ENCODE data around the gene MSI2.

The MSI2 gene

DNA sequence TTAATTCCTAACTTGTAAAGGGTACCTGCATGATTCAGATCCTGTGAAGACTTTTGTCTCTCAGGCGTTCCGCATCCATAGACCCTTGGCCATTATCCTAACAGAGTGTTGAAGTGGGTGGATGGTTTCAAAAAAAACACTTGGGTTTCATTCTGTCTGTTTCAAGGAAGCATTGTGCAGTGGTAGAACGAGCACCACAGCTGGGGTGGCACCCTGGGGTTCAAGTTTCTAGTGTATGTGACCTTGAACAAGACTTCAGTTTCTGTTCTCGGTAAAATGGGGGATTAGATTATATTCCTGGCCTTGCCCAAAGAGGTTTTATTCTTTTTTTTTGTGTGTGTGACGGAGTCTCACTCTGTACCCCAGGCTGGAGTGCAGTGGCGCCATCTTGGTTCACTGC lies 74.3 kb downstream of the MSI2 start:
- H3K79me2 ChIP-seq (ENCODE audit: control insufficient read depth, low read length), result peaks cover 78% of the 10 kb centered on the region
- H3K27ac ChIP-seq (ENCODE audit: low read depth, low read length), result no peak overlapping the region
- H3K36me3 ChIP-seq (ENCODE audit: control insufficient read depth, low read length), result peaks cover 8% of the 10 kb centered on the region
- TF ChIP-seq, protein P1, sequence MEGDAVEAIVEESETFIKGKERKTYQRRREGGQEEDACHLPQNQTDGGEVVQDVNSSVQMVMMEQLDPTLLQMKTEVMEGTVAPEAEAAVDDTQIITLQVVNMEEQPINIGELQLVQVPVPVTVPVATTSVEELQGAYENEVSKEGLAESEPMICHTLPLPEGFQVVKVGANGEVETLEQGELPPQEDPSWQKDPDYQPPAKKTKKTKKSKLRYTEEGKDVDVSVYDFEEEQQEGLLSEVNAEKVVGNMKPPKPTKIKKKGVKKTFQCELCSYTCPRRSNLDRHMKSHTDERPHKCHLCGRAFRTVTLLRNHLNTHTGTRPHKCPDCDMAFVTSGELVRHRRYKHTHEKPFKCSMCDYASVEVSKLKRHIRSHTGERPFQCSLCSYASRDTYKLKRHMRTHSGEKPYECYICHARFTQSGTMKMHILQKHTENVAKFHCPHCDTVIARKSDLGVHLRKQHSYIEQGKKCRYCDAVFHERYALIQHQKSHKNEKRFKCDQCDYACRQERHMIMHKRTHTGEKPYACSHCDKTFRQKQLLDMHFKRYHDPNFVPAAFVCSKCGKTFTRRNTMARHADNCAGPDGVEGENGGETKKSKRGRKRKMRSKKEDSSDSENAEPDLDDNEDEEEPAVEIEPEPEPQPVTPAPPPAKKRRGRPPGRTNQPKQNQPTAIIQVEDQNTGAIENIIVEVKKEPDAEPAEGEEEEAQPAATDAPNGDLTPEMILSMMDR (IDR thresholded peaks at IDR 0.05; ENCODE audit: low read depth, low read length, poor library complexity, severe bottlenecking), result no peak
- no peak for TF ChIP-seq EZH2phosphoT487 (IDR thresholded peaks at IDR 0.05; ENCODE audit: borderline replicate concordance, low read length)
- no peaks in the 10 kb centered on the region for H3K9me3 ChIP-seq (ENCODE audit: control insufficient read depth, insufficient read depth, low read length)
- no peaks in the 10 kb centered on the region for H3F3A ChIP-seq (ENCODE audit: control insufficient read depth, insufficient read depth)
- no peaks in the 10 kb centered on the region for H3K4me1 ChIP-seq (ENCODE audit: control insufficient read depth, low read length)
- no peaks in the 10 kb centered on the region for H3K27me3 ChIP-seq (ENCODE audit: control insufficient read depth, low read length)
- no peaks in the 10 kb centered on the region for H3K9me2 ChIP-seq (replicated peaks; ENCODE audit: control insufficient read depth, low read length)
- H4K20me1 ChIP-seq (ENCODE audit: control insufficient read depth, insufficient read depth, low read depth, low read length), result peaks cover 4% of the 10 kb centered on the region; the same call in 1 of the 2 replicates
- H3K4me3 ChIP-seq (ENCODE audit: low read length), result no peak overlapping the region
- no peak overlapping the region for H3K4me2 ChIP-seq (ENCODE audit: low read length)

DNA sequence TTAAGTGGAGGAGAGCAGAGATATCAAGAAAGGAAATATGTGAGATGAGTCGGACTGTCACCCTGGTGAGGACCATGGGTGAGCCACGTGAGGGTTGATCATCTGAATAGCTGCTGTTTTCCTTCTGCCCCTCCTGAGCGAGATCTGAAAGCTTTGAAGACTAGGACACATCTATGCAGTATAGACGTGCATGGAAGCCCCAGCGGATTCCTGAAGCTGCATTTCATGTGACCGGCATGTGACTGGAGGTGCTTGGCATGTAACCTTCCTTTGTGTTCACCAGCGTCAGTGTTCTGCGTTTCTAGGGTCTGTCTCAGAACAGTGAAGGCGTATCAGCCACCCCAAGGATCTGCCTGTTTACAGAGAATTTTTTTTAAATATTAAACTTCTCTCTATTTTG lies 75.1 kb downstream of the MSI2 start:
- peaks cover 4% of the 10 kb centered on the region for H3K36me3 ChIP-seq (ENCODE audit: control insufficient read depth, low read length)
- peaks cover 81% of the 10 kb centered on the region for H3K79me2 ChIP-seq (ENCODE audit: control insufficient read depth, low read length)
- no peak overlapping the region for H3K4me2 ChIP-seq (ENCODE audit: low read length)
- no peaks in the 10 kb centered on the region for H3K4me1 ChIP-seq (ENCODE audit: control insufficient read depth, low read length)
- H4K20me1 ChIP-seq (ENCODE audit: control insufficient read depth, insufficient read depth, low read depth, low read length), result peaks cover 7% of the 10 kb centered on the region; the same call in 1 of the 2 replicates
- H3K4me3 ChIP-seq (ENCODE audit: low read length), result no peak overlapping the region
- no peaks in the 10 kb centered on the region for H3K9me2 ChIP-seq (replicated peaks; ENCODE audit: control insufficient read depth, low read length)
- no peak overlapping the region for H3K27ac ChIP-seq (ENCODE audit: low read depth, low read length)
- no peaks in the 10 kb centered on the region for H3K9me3 ChIP-seq (ENCODE audit: control insufficient read depth, insufficient read depth, low read length)
- H3K27me3 ChIP-seq (ENCODE audit: control insufficient read depth, low read length), result no peaks in the 10 kb centered on the region
- TF ChIP-seq EZH2phosphoT487 (IDR thresholded peaks at IDR 0.05; ENCODE audit: borderline replicate concordance, low read length), result no peak
- TF ChIP-seq, protein P1 (IDR thresholded peaks at IDR 0.05; ENCODE audit: low read depth, low read length, poor library complexity, severe bottlenecking), result no peak
- no peaks in the 10 kb centered on the region for H3F3A ChIP-seq (ENCODE audit: control insufficient read depth, insufficient read depth)

- no peaks in the 10 kb centered on the region; the same call in none of the 2 replicates for H3K36me3 ChIP-seq (ENCODE audit: control insufficient read depth, low read length)
- H3K79me2 ChIP-seq (ENCODE audit: control insufficient read depth, low read length), result peaks cover 81% of the 10 kb centered on the region
- H3F3A ChIP-seq (ENCODE audit: control insufficient read depth, insufficient read depth), result no peaks in the 10 kb centered on the region
- H3K27ac ChIP-seq (ENCODE audit: low read depth, low read length), result no peak overlapping the region
- no peaks in the 10 kb centered on the region for H3K27me3 ChIP-seq (ENCODE audit: control insufficient read depth, low read length)
- no peaks in the 10 kb centered on the region for H3K4me1 ChIP-seq (ENCODE audit: control insufficient read depth, low read length)
- H3K4me2 ChIP-seq (ENCODE audit: low read length), result no peak overlapping the region
- peaks cover 7% of the 10 kb centered on the region; the same call in 1 of the 2 replicates for H4K20me1 ChIP-seq (ENCODE audit: control insufficient read depth, insufficient read depth, low read depth, low read length)
- no peaks in the 10 kb centered on the region for H3K9me3 ChIP-seq (ENCODE audit: control insufficient read depth, insufficient read depth, low read length)
- H3K4me3 ChIP-seq (ENCODE audit: low read length), result no peak overlapping the region
- H3K9me2 ChIP-seq (replicated peaks; ENCODE audit: control insufficient read depth, low read length), result no peaks in the 10 kb centered on the region
- TF ChIP-seq EZH2phosphoT487 (IDR thresholded peaks at IDR 0.05; ENCODE audit: borderline replicate concordance, low read length), result no peak
- TF ChIP-seq, protein P1 (IDR thresholded peaks at IDR 0.05; ENCODE audit: low read depth, low read length, poor library complexity, severe bottlenecking), result no peak
Observed at GRCh38 chr17:57332501-57332900, 76.2 kb downstream of the MSI2 start.

Measured in DOHH2 (cell line).